H9 (cell line): ENCODE data around the gene HUNK. TPM values are rescaled to one million over a fixed set of nuclear protein-coding genes. Genes with fewer than 3 reads are reported as not detected.

Source experiments
- DNase-seq: peaks from one replicate; pipeline ENCODE4 v3.0.0-alpha.2; 2017
- H2AFZ ChIP-seq: one replicate; pipeline ENCODE4 v1.6.1; 2013; ENCODE audit warnings: mild to moderate bottlenecking, low read length, control low read depth, moderate library complexity
- H2AK5ac ChIP-seq: 2 replicates; pipeline ENCODE4 v1.6.1; 2013; ENCODE audit warnings: low read length, control low read depth, mixed read lengths; ENCODE audit not compliant: insufficient read length
- H2BK120ac ChIP-seq: one replicate; pipeline ENCODE4 v1.6.1; 2013; ENCODE audit warnings: low read depth, mild to moderate bottlenecking, low read length, control low read depth, inconsistent platforms; ENCODE audit not compliant: poor library complexity, severe bottlenecking
- H2BK12ac ChIP-seq: 2 replicates; pipeline ENCODE4 v1.6.1; 2013; ENCODE audit warnings: low read length, control low read depth, mixed read lengths, low read depth; ENCODE audit not compliant: insufficient read length
- H2BK15ac ChIP-seq: 2 replicates; pipeline ENCODE4 v1.6.1; 2013; ENCODE audit warnings: low read depth, low read length, control low read depth
- H2BK20ac ChIP-seq: one replicate; pipeline ENCODE4 v1.6.1; 2013; ENCODE audit warnings: low read depth, mild to moderate bottlenecking, low read length, control low read depth, inconsistent platforms; ENCODE audit not compliant: poor library complexity, severe bottlenecking
- H2BK5ac ChIP-seq: 2 replicates; pipeline ENCODE4 v1.6.1; 2013; ENCODE audit warnings: low read length, control low read depth, mixed read lengths; ENCODE audit not compliant: insufficient read length
- H3K14ac ChIP-seq: 2 replicates; pipeline ENCODE4 v1.6.1; 2013; ENCODE audit warnings: low read length, control low read depth; ENCODE audit not compliant: insufficient read depth
- H3K18ac ChIP-seq: 2 replicates; pipeline ENCODE4 v1.6.1; 2013; ENCODE audit warnings: low read depth, mild to moderate bottlenecking, mixed read lengths, low read length, control low read depth; ENCODE audit not compliant: insufficient read length
- H3K23ac ChIP-seq: 2 replicates; pipeline ENCODE4 v1.6.1; 2013; ENCODE audit warnings: low read length, control low read depth, mixed read lengths, low read depth; ENCODE audit not compliant: insufficient read length
- H3K23me2 ChIP-seq: 2 replicates; pipeline ENCODE4 v1.6.1; 2013; ENCODE audit warnings: low read depth, mild to moderate bottlenecking, mixed read lengths, low read length, control low read depth; ENCODE audit not compliant: insufficient read length, poor library complexity, severe bottlenecking
- H3K27ac ChIP-seq: 2 replicates; pipeline ENCODE4 v1.5.1; 2013; ENCODE audit warnings: low read length, control low read depth, mixed read lengths, low read depth; ENCODE audit not compliant: insufficient read length
- H3K27me3 ChIP-seq: 2 replicates; pipeline ENCODE4 v1.6.1; 2013; ENCODE audit warnings: low read length, control low read depth, inconsistent platforms; ENCODE audit not compliant: insufficient read depth
- H3K4ac ChIP-seq: 2 replicates; pipeline ENCODE4 v1.6.1; 2013; ENCODE audit warnings: low read depth, mild to moderate bottlenecking, control low read depth, inconsistent platforms, low read length, moderate library complexity
- H3K4me1 ChIP-seq: 2 replicates; pipeline ENCODE4 v1.6.1; 2013; ENCODE audit warnings: low read length, control low read depth, inconsistent platforms; ENCODE audit not compliant: insufficient read depth
- H3K4me2 ChIP-seq: 2 replicates; pipeline ENCODE4 v1.6.1; 2013; ENCODE audit warnings: low read length, control low read depth, mixed read lengths; ENCODE audit not compliant: insufficient read length, insufficient read depth
- H3K56ac ChIP-seq: 2 replicates; pipeline ENCODE4 v1.6.1; 2013; ENCODE audit warnings: low read depth, mild to moderate bottlenecking, mixed read lengths, low read length, control low read depth; ENCODE audit not compliant: insufficient read length
- H3K79me1 ChIP-seq: 2 replicates; pipeline ENCODE4 v1.6.1; 2013; ENCODE audit warnings: low read depth, mild to moderate bottlenecking, moderate library complexity, low read length, control low read depth, inconsistent platforms; ENCODE audit not compliant: insufficient read depth, poor library complexity, severe bottlenecking
- H3K79me2 ChIP-seq: 2 replicates; pipeline ENCODE4 v1.6.1; 2013; ENCODE audit warnings: low read length, control low read depth, inconsistent platforms; ENCODE audit not compliant: insufficient read depth
- H3K9ac ChIP-seq: 2 replicates; pipeline ENCODE4 v1.6.1; 2013; ENCODE audit warnings: low read length, control low read depth, mixed read lengths; ENCODE audit not compliant: insufficient read length; ENCODE audit errors: extremely low read depth
- H3K9me3 ChIP-seq: one replicate; pipeline ENCODE4 v1.6.1; 2013; ENCODE audit warnings: low read depth, low read length, inconsistent platforms; ENCODE audit not compliant: control insufficient read depth
- H3T11ph ChIP-seq: one replicate; pipeline ENCODE4 v1.6.1; 2013; ENCODE audit warnings: mild to moderate bottlenecking, low read length, control low read depth, inconsistent platforms
- H4K20me1 ChIP-seq: one replicate; pipeline ENCODE4 v1.6.1; 2013; ENCODE audit not compliant: control insufficient read depth, insufficient read length, insufficient read depth
- H4K5ac ChIP-seq: 2 replicates; pipeline ENCODE4 v1.6.1; 2013; ENCODE audit warnings: low read depth, mild to moderate bottlenecking, mixed read lengths, low read length, control low read depth; ENCODE audit not compliant: insufficient read length
- H4K8ac ChIP-seq: replicated peaks from 2 replicates; pipeline ENCODE4 v1.6.1; 2013; ENCODE audit warnings: low read length, control low read depth, mixed read lengths, low read depth; ENCODE audit not compliant: insufficient read length
- H4K91ac ChIP-seq: 2 replicates; pipeline ENCODE4 v1.6.1; 2013; ENCODE audit warnings: low read depth, mild to moderate bottlenecking, moderate library complexity, mixed read lengths, low read length, control low read depth; ENCODE audit not compliant: insufficient read length
- H3K27ac Mint-ChIP-seq, 3 experiments: 2 replicates in 2 of 3; 3 replicates in 1 of 3; pipeline ENCODE4 v1.8.0; 2020 to 2021; ENCODE audit warnings: mixed read lengths in 3 of 3, mild to moderate bottlenecking in 1 of 3, moderate library complexity in 1 of 3
- H3K27me3 Mint-ChIP-seq: 2 replicates; pipeline ENCODE4 v1.8.0; 2021; ENCODE audit warnings: low read depth, mild to moderate bottlenecking, moderate library complexity, mixed read lengths
- H3K36me3 Mint-ChIP-seq, 3 experiments: 2 replicates in 2 of 3; 3 replicates in 1 of 3; pipeline ENCODE4 v1.8.0; 2020 to 2021; ENCODE audit warnings: low read depth in 3 of 3, mixed read lengths in 3 of 3; ENCODE audit not compliant: insufficient read depth in 1 of 3
- H3K4me1 Mint-ChIP-seq, 2 experiments: 2 replicates each; pipeline ENCODE4 v1.8.0; 2020; ENCODE audit warnings: mixed read lengths in 2 of 2
- H3K4me3 Mint-ChIP-seq, 2 experiments: 2 replicates in 1 of 2; 3 replicates in 1 of 2; pipeline ENCODE4 v1.8.0; 2020 to 2021; ENCODE audit warnings: mild to moderate bottlenecking in 2 of 2, mixed read lengths in 2 of 2, moderate library complexity in 1 of 2
- H3K9me3 Mint-ChIP-seq, 2 experiments: 2 replicates in 1 of 2; 3 replicates in 1 of 2; pipeline ENCODE4 v1.8.0; 2020; ENCODE audit warnings: mild to moderate bottlenecking in 2 of 2, mixed read lengths in 2 of 2, moderate library complexity in 1 of 2
- CTCF ChIP-seq: fragments of 200-600 bp; sonication (generic); conservative IDR thresholded peaks from 3 replicates; pipeline ENCODE4 v1.8.0; 2021; ENCODE audit warnings: antibody characterized with exemption, mild to moderate bottlenecking
- WGBS: extraction: QIAGEN DNeasy Blood & Tissue Kit; methylation state at CpG from one replicate; pipeline ENCODE4 v1.1.7; 2013; ENCODE audit warnings: missing lambda C conversion rate, low lambda C conversion rate, mixed read lengths; ENCODE audit not compliant: insufficient read length; ENCODE audit errors: extremely low coverage; 5-methylcytosine and 5-hydroxymethylcytosine counted together
- total RNA-seq: library from RNA; stranded (reverse); gene quantifications from 2 replicates; pipeline ENCODE4 v1.2.1, GENCODE V29; 2021

The HUNK gene
- total RNA-seq, 1 experiment from 2014 or later, result 5.8 TPM

GRCh38 chr21:32030146-32030652 is 157.4 kb downstream of the HUNK start:
- Mint-ChIP-seq H3K4me1 (no peaks in the 10 kb centered on the region), H3K36me3 (peaks cover 4 to 6% (median 6%) of the 10 kb centered on the region in 3 experiments; a peak in 6 of 7 replicates), H3K27ac (no peak overlapping the region; a peak in 1 of 7 replicates), H3K9me3 (peaks cover 5 to 7% of the 10 kb centered on the region in 2 experiments; a peak in 4 of 5 replicates), H3K27me3 (peaks cover 3% of the 10 kb centered on the region; the same call in 1 of the 2 replicates), H3K4me3 (no peak overlapping the region)
- Histone ChIP-seq H2BK15ac (no peak overlapping the region), H3K27me3 (no peaks in the 10 kb centered on the region), H2AK5ac (no peak overlapping the region), H3K4ac (no peak overlapping the region), H3T11ph (no peak overlapping the region), H2AFZ (no peak overlapping the region), H3K27ac (no peak overlapping the region), H3K79me2 (no peaks in the 10 kb centered on the region), H3K4me2 (no peak overlapping the region), H4K20me1 (no peaks in the 10 kb centered on the region), H3K9me3 (no peaks in the 10 kb centered on the region), H3K56ac (no peak overlapping the region), H3K14ac (no peak overlapping the region; the same call in 1 of the 2 replicates), H2BK12ac (no peak overlapping the region), H3K4me1 (no peaks in the 10 kb centered on the region), H3K23me2 (no peaks in the 10 kb centered on the region), H4K8ac (no peak overlapping the region), H2BK120ac (no peak overlapping the region), H3K9ac (no peak overlapping the region), H2BK20ac (no peak overlapping the region), H3K23ac (no peak overlapping the region), H2BK5ac (no peak overlapping the region), H4K91ac (no peak overlapping the region), H3K18ac (no peak overlapping the region), H4K5ac (no peak overlapping the region), H3K79me1 (no peaks in the 10 kb centered on the region)
- no CpG with 5 or more reads among the region's 7 CpGs for WGBS
- no peak for TF ChIP-seq CTCF
- no peak for DNase-seq
